ENCODE results near the gene ZNF141. TPM values are rescaled to one million over a fixed set of nuclear protein-coding genes. Genes with fewer than 3 reads are reported as not detected.

ZNF141 gene
- total and polyA plus RNA-seq, 2 donors from 2014 or later: 5.9 to 26.6 TPM

DNA sequence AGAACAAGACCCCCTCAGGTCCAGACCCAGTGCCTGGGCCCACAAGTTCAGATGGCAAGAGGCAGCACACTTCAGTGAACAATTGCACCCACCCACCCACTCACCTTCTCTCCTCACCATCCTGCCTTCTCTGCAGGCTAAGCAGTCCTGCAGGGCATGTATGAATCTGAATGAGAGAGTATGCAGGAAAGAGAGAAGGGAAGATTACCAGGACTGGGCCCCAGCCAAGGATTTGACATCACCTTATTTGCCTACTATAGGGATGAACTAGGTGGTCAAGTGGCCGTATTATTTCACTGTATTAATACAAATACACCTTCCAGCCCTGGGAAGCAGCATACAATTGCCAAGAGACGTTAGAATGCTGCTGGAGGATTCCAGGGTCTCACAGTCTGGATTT, 2.1 kb upstream of the ZNF141 start:
- peaks cover 0 to 2% (median 0%) of the 10 kb centered on the region in 3 donors for H3K36me3 ChIP-seq (ENCODE audit: control insufficient read depth in 2 of 3, insufficient read depth in 3 of 3, low read length in 3 of 3)
- H3K27me3 ChIP-seq (ENCODE audit: control insufficient read depth, insufficient read depth, low read length): no peaks in the 10 kb centered on the region
- peak overlapping the region in 1 of 3 donors; percentile 22 for H3K9ac ChIP-seq (ENCODE audit: low read length in 3 of 3)
- H3K4me3 ChIP-seq (ENCODE audit: low read length in 3 of 3): peak overlapping the region in 1 of 3 donors; percentile 94
- intact Hi-C loops (cut with DNase I): no loop called here
- H3K9me3 ChIP-seq (ENCODE audit: control insufficient read depth in 2 of 3, insufficient read depth in 1 of 3, low read length in 3 of 3): peaks cover 0 to under 1% (median 0%) of the 10 kb centered on the region in 3 donors
- no peak overlapping the region for H3K27ac ChIP-seq (ENCODE audit: low read depth in 2 of 2, low read length in 2 of 2)
- FAIRE-seq (no peak), DNase-seq (no peak)
- TF ChIP-seq CTCF (IDR thresholded peaks at IDR 0.05; ENCODE audit: borderline replicate concordance, extremely low read depth, insufficient read depth): no peak
- H3K4me1 ChIP-seq (ENCODE audit: control insufficient read depth in 2 of 3, insufficient read depth in 2 of 3, low read depth in 1 of 3, low read length in 3 of 3): peaks cover 0 to 10% (median 5%) of the 10 kb centered on the region in 3 donors

DNA sequence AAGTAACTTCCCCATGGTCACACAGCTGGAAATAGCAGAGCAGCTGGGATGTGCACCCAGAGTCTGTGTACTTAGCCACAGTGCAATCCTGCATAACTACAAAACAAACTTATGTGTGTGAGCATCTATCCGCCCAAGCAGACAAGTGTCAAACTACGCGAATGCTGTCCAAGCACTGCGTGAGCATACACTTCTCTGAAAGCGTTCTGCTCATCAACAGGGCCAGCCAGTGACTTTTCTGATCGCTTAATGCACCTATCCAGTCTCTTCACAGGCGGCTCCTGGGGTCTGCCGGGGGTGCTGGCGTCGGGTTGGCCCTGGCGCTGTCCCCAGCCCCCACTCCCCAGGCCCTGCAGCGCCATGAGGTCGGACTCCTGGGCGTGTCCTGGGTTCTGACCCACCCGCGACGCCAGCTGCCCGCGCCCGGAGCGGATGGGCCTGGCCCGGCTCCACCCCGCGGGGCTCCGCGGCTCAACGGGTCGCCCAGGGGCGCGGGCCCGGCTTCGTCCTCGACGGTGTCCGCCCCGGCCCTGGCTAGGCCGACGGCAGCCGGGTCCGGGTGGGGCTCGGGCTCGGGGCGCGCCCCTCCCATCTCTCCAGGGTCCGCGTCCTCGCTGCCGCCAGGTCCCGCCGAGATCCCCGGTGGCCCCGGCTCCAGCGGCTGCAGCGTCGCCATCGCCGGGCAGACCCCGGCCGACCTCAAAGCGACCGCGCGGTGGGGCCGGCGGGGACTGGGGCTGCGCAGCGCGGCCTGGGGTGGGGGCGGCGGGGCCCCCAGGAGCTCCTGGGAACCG, 1.3 kb upstream of the ZNF141 start:
- no peak for FAIRE-seq
- peak overlapping the region; percentile 94 to 96 for H3K27ac ChIP-seq (ENCODE audit: low read depth in 2 of 2, low read length in 2 of 2)

GRCh38 chr4:336893-337142, 796 bp upstream of the ZNF141 start:
- Histone ChIP-seq H3K9ac (ENCODE audit: low read length in 3 of 3) (peak overlapping the region; percentile 81 to 93 (median 83)), H3K27me3 (ENCODE audit: control insufficient read depth, insufficient read depth, low read length) (no peaks in the 10 kb centered on the region), H3K36me3 (ENCODE audit: control insufficient read depth in 2 of 3, insufficient read depth in 3 of 3, low read length in 3 of 3) (peaks cover 0 to 2% (median 0%) of the 10 kb centered on the region in 3 donors), H3K27ac (ENCODE audit: low read depth in 2 of 2, low read length in 2 of 2) (peak overlapping the region; percentile 94 to 96), H3K4me3 (ENCODE audit: low read length in 3 of 3) (peak overlapping the region; percentile 91 to 94 (median 92)), H3K9me3 (ENCODE audit: control insufficient read depth in 2 of 3, insufficient read depth in 1 of 3, low read length in 3 of 3) (peaks cover 0 to 3% (median 0%) of the 10 kb centered on the region in 3 donors), H3K4me1 (ENCODE audit: control insufficient read depth in 2 of 3, insufficient read depth in 2 of 3, low read depth in 1 of 3, low read length in 3 of 3) (peaks cover 0 to 10% (median 5%) of the 10 kb centered on the region in 3 donors)
- intact Hi-C loops (cut with DNase I): no loop called here
- TF ChIP-seq CTCF (IDR thresholded peaks at IDR 0.05; ENCODE audit: borderline replicate concordance, extremely low read depth, insufficient read depth): no peak
- DNase-seq (peak in 1 of 5 donors; percentile 86), FAIRE-seq (no peak)

More for the DNA sequence above, 1.3 kb upstream of the ZNF141 start:
- intact Hi-C loops (cut with DNase I): no loop called here
- H3K4me1 ChIP-seq (ENCODE audit: control insufficient read depth in 2 of 3, insufficient read depth in 2 of 3, low read depth in 1 of 3, low read length in 3 of 3): peaks cover 0 to 10% (median 5%) of the 10 kb centered on the region in 3 donors
- peaks cover 0 to 3% (median 0%) of the 10 kb centered on the region in 3 donors for H3K9me3 ChIP-seq (ENCODE audit: control insufficient read depth in 2 of 3, insufficient read depth in 1 of 3, low read length in 3 of 3)
- peak overlapping the region; percentile 91 to 94 (median 92) for H3K4me3 ChIP-seq (ENCODE audit: low read length in 3 of 3)
- no peak for TF ChIP-seq CTCF (IDR thresholded peaks at IDR 0.05; ENCODE audit: borderline replicate concordance, extremely low read depth, insufficient read depth)
- H3K27me3 ChIP-seq (ENCODE audit: control insufficient read depth, insufficient read depth, low read length): no peaks in the 10 kb centered on the region
- peak overlapping the region in 1 of 3 donors; percentile 83 for H3K9ac ChIP-seq (ENCODE audit: low read length in 3 of 3)
- DNase-seq: peak; percentile 19 to 82 (median 45)
- H3K36me3 ChIP-seq (ENCODE audit: control insufficient read depth in 2 of 3, insufficient read depth in 3 of 3, low read length in 3 of 3): peaks cover 0 to 2% (median 0%) of the 10 kb centered on the region in 3 donors

Measured in kidney (tissue), 14 donors.